ENCODE results near the gene PHACTR1. TPM values are rescaled to one million over a fixed set of nuclear protein-coding genes. Genes with fewer than 3 reads are reported as not detected.

The PHACTR1 gene
- polyA plus RNA-seq, 1 donor, result 7.0 TPM

DNA sequence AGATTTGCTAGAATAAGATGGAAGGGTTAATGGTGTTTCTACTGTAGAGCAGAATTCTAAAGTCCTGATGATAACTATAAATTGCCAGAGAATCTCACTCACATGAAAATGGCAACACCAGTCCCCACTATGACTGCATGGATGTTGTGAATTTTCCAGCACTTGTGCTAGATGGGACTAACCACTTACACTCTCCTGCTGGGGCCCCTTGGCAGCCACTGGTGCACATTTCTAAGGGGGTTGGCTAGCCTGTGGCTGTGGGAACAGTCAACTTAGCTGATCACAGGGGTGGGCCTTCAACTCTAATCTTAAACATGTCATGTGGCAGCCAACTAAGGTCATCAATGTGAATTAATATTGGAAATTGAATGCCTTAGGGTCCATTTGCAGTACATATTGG, 271.2 kb downstream of the PHACTR1 start:
- DNase-seq (ENCODE audit: low read depth), result no peak

DNA sequence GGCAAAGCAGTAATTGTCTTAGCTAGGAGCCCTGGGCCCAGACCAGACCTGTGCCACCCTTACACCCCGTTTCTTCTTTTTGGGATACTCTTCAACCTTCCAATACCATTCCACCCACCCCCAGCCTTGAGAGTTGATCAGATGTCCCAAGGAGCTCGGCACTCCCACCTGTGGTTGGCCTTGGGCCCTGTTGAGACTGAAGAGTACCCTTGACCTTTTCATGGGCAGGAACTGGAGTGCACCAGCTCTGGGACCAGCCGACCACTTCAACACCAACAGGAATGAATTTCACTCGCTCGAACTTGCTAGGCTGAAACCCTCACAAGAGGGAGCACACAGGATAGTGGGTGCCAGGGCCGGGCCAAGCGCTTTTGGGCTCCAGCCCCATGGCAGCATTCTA, 273.6 kb downstream of the PHACTR1 start:
- no peak for DNase-seq (ENCODE audit: low read depth)

DNA sequence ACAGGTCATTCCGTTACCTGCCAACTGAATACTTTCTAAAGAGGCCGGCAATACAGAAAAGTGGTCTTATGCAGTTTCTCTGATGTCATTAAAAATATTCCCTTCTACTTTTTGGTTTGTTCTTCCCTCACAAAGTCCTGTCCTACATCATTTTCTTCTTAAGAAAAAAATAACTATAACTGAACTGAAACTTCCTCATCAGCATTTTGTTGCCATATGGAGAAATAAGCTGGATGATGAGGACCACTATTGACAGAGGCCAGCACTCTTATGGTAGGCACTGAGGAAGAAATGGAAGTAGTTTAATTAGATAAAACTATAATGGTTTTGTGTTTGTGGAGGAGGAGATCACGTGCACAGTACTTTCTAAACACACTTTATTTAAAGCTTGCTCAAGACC, 274.9 kb downstream of the PHACTR1 start:
- DNase-seq (ENCODE audit: low read depth), result no peak

GRCh38 chr6:12992770-12993169, 276.2 kb downstream of the PHACTR1 start:
- DNase-seq (ENCODE audit: low read depth), result no peak

DNA sequence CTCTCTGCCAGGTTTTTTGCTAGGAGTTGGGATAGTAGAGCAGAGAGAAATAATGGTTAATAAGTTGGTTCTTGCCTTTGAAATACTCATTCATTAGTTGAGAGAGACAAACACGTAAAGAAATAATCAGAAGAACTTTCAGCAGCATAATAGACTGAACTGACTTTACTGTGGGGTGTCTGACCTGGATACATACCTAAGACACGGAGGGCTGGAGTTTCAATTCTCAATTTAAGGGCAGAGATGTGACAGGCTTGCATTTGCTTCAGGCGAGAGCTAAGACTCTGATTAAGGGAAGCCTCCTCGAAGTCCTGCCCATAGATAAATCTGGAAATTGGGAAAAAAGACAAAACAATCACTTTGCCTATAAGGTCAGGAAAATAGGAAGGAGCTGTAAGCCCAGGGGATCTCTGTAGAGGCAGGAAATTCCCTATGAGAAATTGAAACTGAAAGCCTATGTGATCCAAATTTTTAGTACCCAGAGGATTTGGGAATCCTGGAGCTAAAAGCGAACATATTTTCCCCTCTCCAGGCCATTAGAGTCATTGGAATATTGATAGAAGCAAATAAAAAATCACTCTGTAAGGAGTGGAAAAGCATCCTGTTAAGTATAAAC, 276.8 kb downstream of the PHACTR1 start:
- DNase-seq (ENCODE audit: low read depth), result no peak

DNA sequence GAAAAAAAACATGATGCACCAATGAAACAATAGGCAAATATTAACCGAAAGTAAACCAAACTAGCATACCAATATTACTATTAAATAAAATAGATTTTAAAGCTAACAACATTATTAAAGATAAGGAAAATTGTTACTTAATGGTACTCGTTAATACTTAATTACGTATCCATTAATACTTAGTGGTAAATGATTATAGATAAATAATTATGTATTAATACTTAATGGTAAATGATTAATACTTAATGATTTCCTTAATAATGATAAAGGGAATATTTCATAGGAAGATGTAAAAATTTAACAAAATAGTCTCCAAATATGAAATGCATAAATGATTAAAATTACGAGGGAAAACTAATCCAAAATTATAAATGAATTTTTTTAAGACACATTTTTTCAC, 278.9 kb downstream of the PHACTR1 start:
- no peak for DNase-seq (ENCODE audit: low read depth)

DNA sequence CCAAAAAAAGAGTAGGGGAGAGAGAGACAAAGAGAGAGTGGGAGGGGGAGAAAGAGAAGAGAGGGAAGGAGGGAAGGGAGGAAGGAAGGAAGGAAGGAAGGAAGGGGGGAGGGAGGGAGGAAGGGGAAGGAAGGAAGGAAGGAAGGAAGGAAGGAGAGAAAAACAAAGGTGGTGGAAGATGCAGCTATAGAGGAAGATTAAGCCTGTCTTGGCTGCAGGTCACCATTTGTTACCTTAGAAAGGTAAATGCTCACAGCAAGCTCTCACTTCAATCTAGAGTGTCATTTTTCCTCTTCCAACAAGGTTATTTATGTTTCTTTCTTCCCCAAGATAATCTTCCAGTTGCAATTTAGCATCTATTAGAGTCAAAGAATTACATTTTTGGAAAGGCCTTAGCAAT, 284.0 kb downstream of the PHACTR1 start:
- no peak for DNase-seq (ENCODE audit: low read depth)

DNA sequence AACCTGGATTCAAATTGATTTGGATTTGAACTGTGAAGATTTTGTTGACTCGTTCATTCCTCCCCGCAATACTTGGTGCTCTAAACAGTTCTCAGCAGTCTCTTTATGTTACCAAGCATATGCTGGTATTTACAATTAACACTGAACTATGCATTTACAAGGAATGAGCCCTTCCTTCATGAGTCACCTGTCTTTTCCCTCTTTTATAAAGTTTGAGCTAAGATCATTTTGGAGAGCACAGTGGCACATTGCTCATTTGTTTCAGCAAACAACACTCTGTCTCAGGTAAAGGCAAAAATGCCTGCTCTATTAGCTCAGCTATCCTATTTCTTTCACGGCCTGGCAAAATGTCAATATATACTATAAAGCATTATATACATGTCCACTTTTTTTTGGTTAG, 285.4 kb downstream of the PHACTR1 start:
- DNase-seq (ENCODE audit: low read depth), result no peak

DNA sequence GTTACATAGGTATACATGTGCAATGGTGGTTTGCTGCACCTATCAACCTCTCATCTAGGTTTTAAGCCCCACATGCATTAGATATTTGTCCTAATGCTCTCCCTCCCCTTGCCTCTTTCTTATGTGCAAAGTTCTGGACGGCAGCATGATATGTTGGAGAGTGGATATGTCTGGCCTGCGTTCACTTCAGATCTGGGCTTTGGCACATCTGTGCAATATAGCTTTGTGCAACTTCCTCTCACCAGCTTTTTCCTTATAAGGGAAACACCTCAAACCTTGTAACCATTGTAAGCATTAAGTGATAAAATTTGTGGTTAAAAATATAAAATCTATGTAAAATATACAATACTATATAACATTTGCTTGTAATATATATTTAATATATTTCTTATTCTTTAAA, 288.0 kb downstream of the PHACTR1 start:
- no peak for DNase-seq (ENCODE audit: low read depth)

DNA sequence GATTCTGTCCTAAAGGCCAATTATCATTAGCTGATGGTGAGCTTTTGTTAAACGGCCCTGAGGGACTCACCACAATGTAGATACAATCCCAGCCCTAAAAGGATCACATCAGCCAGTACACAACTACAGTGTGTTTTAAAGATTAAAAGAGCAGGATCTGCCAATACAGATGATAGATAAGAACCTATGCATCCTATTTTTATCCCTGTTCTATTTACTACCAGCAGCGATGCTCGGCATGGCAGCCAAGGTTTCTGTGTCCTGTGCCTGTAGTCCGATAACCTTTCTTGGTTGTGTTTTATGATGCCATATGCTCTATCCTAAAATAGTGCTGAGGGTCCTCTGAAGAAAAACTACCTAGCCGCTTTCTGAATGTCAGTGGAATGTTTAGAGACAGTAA, 289.4 kb downstream of the PHACTR1 start:
- no peak for DNase-seq (ENCODE audit: low read depth)

DNA sequence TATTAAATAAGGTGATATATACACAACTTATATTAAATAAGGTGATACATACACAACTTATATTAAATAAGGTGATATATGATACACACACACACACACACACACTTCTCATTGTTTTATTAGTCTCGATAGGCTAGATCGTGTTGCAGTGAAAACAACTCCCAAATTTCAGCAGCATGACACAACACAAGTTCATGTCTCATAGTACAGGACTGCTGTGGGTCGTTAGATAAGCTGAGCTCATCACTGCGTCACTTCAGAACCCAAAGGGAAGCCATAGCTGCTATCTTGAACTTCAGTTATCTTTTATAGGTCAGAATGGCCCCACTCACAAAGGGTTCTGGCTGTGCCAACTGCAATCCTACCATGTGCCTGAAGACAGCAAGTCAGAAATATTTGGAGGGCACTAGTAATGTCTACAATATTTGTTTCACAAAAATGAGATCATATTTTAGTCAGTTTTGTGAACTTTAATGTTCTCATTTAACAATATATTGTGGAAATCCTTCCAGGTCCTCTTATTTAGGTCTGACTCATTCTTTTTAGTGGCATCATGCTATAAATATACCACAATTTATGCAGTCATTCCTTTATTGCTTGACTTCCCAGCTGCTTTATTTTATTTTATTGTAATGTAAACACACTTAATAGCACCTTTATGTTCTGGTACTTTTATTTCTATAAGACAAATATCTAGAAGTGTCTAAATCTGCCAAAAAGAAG, 290.2 kb downstream of the PHACTR1 start:
- no peak for DNase-seq (ENCODE audit: low read depth)

DNA sequence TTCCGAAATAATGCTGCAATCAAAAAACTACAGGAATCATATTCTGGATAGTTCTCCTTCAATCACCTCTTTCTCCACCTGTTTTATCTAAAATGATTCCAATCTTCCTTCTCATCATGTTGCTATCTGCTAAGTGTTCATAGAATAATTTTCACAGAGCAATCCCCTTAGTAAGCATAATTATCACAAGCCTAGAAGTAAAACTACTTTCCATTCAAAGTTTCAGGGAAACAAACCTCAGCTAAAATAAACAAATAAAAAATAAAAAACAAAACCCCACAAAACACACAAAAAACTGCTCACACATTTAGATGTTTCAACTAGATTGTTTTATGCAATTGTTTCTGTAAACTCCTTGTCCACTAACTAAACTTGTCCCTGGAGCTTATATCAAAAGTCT, 291.2 kb downstream of the PHACTR1 start:
- no peak for DNase-seq (ENCODE audit: low read depth)

GRCh38 chr6:13009031-13009430, 292.5 kb downstream of the PHACTR1 start:
- no peak for DNase-seq (ENCODE audit: low read depth)

GRCh38 chr6:13009461-13009860, 292.9 kb downstream of the PHACTR1 start:
- no peak for DNase-seq (ENCODE audit: low read depth)

- no peak for DNase-seq (ENCODE audit: low read depth)
Observed at GRCh38 chr6:13011612-13012146, 295.1 kb downstream of the PHACTR1 start.

GRCh38 chr6:13012296-13012695, 295.7 kb downstream of the PHACTR1 start:
- no peak for DNase-seq (ENCODE audit: low read depth)

GRCh38 chr6:13012977-13013680, 296.6 kb downstream of the PHACTR1 start:
- DNase-seq (ENCODE audit: low read depth), result no peak

DNA sequence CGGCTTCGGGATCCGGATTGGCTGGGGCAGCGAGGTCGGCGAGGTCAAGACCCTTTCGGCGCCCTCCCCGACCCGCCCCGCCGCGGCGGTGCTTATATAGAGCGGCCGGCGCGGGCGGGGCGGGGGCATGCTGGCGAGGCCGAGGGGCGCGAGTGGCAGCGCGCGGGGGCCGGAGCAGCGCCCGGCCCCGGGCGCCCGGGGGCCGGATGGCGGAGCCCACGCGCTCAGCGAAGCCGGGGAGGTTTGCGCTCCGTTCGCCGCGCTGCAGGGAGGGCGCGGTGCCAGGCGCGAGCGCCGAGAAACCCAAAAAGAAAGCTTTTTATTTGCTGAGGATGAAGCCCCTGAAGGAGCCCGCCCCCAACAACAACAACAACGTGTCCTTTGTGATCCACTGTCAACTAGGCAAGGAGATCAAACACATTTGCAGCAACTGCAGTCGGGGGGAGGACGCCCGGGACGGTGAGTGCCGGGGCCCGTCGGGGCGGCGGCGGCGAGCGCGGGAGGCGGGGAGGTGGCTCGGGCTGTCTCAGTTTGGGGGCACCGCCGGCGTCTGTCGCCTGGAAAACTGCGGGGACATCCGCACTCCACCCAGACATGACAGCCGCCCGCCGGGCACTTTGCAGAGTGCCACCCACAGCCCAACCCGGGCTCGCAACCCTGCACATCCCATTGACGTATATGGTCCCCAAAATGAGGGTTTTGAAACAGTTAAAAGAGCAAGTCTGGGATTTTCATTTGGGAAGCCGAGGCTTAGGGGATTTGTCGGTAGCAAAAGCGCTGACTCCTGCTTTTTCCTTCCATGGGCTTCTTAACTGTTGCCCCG, 297.3 kb downstream of the PHACTR1 start:
- DNase-seq (ENCODE audit: low read depth), result no peak

- DNase-seq (ENCODE audit: low read depth), result no peak
Observed at GRCh38 chr6:13014504-13015378, 298.2 kb downstream of the PHACTR1 start.

DNA sequence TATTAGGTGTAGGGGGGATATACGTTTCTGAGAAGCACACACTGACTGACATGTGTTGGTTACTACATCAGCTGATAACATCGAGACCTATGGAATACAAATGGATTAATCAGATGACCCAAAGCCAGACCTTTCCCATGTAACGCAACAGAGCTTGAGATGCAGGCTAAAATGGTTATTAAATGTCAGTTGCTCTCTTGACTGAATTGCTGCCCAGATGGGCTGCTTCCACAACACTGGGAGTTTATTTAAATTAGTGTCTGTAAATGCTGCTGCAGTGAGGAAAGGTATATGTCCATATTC, 298.8 kb downstream of the PHACTR1 start:
- DNase-seq (ENCODE audit: low read depth), result no peak

- no peak for DNase-seq (ENCODE audit: low read depth)
Observed at GRCh38 chr6:13024616-13025015, 308.0 kb downstream of the PHACTR1 start.

Data from forelimb muscle (tissue), 1 donor.